Activated effector memory CD4-positive, alpha-beta T cell treated with anti-CD3 and anti-CD28 coated beads, Interleukin-2, amount 50 U/mL, for 16 hours (primary cell): ENCODE data around the gene SPRR3.

ENCODE experiments used
- DNase-seq: peaks from one replicate; pipeline ENCODE4 v3.0.0-alpha.2; 2020

The SPRR3 gene

GRCh38 chr1:153001382-153001781 lies at the start of gene SPRR3:
Gene SPRR3 (plus strand): TSS chr1:153001749. CDS start chr1:153003021, 1,272 bp downstream.
- DNase-seq: no peak

- DNase-seq: no peak
These were observed 47.8 kb upstream of the SPRR3 start for GRCh38 chr1:152953761-152954160.

- no peak for DNase-seq
These were observed 47.1 kb upstream of the SPRR3 start for GRCh38 chr1:152954436-152954835.

- DNase-seq: no peak
These were observed 44.0 kb upstream of the SPRR3 start for GRCh38 chr1:152957561-152957960.

- DNase-seq: no peak
These were observed 42.3 kb upstream of the SPRR3 start for GRCh38 chr1:152959273-152959672.

- DNase-seq: no peak
These were observed 41.6 kb upstream of the SPRR3 start for GRCh38 chr1:152959801-152960451.

- DNase-seq: no peak
These were observed 41.0 kb upstream of the SPRR3 start for GRCh38 chr1:152960452-152961044.

- no peak for DNase-seq
These were observed 40.2 kb upstream of the SPRR3 start for GRCh38 chr1:152961226-152961891.

GRCh38 chr1:152962876-152963415 lies 38.6 kb upstream of the SPRR3 start:
- no peak for DNase-seq

GRCh38 chr1:152964536-152964935 lies 37.0 kb upstream of the SPRR3 start:
- DNase-seq: no peak

- DNase-seq: no peak
These were observed 35.7 kb upstream of the SPRR3 start for GRCh38 chr1:152965853-152966252.

GRCh38 chr1:152967201-152967600 lies 34.3 kb upstream of the SPRR3 start:
- DNase-seq: no peak

GRCh38 chr1:152968248-152968647 lies 33.3 kb upstream of the SPRR3 start:
- no peak for DNase-seq

- DNase-seq: no peak
These were observed 32.5 kb upstream of the SPRR3 start for GRCh38 chr1:152969036-152969435.

GRCh38 chr1:152970495-152970894 lies 31.1 kb upstream of the SPRR3 start, which contains the start of gene SPRR4:
Gene SPRR4 (plus strand): TSS chr1:152970648. CDS start chr1:152971891, 1,243 bp downstream.
- DNase-seq: no peak

GRCh38 chr1:152972196-152972886 lies 29.2 kb upstream of the SPRR3 start:
- no peak for DNase-seq

GRCh38 chr1:152976688-152977087 lies 24.9 kb upstream of the SPRR3 start:
- DNase-seq: no peak

- DNase-seq: no peak
These were observed 23.9 kb upstream of the SPRR3 start for GRCh38 chr1:152977614-152978013.

GRCh38 chr1:152980676-152981075 lies 20.9 kb upstream of the SPRR3 start:
- no peak for DNase-seq

GRCh38 chr1:152981146-152981871 lies 20.2 kb upstream of the SPRR3 start:
- DNase-seq: no peak

- DNase-seq: no peak
These were observed 19.5 kb upstream of the SPRR3 start for GRCh38 chr1:152982076-152982475.

- DNase-seq: no peak
These were observed 18.3 kb upstream of the SPRR3 start for GRCh38 chr1:152983234-152983633.

GRCh38 chr1:152983743-152984142 lies 17.8 kb upstream of the SPRR3 start, which contains the start of gene SPRR1A:
Gene SPRR1A (plus strand): TSS chr1:152984081. CDS start chr1:152985231, 1,150 bp downstream.
- DNase-seq: no peak
